Prostate gland (tissue), 2 donors: ENCODE results near the gene CAPN8. TPM values are rescaled to one million over a fixed set of nuclear protein-coding genes. Genes with fewer than 3 reads are reported as not detected.

Source experiments
- DNase-seq: peaks from one replicate; pipeline ENCODE4 v3.0.0-alpha.2; 2019; ENCODE audit warnings: low spot score
- H3K27ac ChIP-seq, 2 donors: fragments of 200-600 bp; sonication (generic); 2 replicates each; pipeline ENCODE4 v1.5.1; 2017 to 2019
- H3K27me3 ChIP-seq: fragments of 200-600 bp; sonication (generic); replicated peaks from 2 replicates; pipeline ENCODE4 v1.5.1; 2019; ENCODE audit not compliant: insufficient read depth
- H3K36me3 ChIP-seq, 2 donors: fragments of 200-600 bp; sonication (generic); 1 replicate in 1 of 2; 2 replicates in 1 of 2; pipeline versions ENCODE4 v1.5.1 to v1.8.1; 2017 to 2019
- H3K4me1 ChIP-seq: fragments of 200-600 bp; sonication (generic); replicated peaks from 2 replicates; pipeline ENCODE4 v1.5.1; 2019
- H3K4me3 ChIP-seq, 2 donors: fragments of 200-600 bp; sonication (generic); 2 replicates each; pipeline ENCODE4 v1.5.1; 2017 to 2019
- H3K9me3 ChIP-seq: fragments of 200-600 bp; sonication (generic); 2 replicates; pipeline ENCODE4 v1.5.1; 2017
- POLR2A ChIP-seq: fragments of 450-650 bp; IDR thresholded peaks from one replicate; pipeline ENCODE4 v1.6.1; 2016; ENCODE audit warnings: antibody characterized with exemption, mild to moderate bottlenecking
- POLR2AphosphoS5 ChIP-seq: sonication (generic); formaldehyde crosslinking; IDR thresholded peaks from one replicate; pipeline ENCODE4 v1.6.1; 2017; ENCODE audit warnings: antibody characterized with exemption
- WGBS: methylation state at CpG from one replicate; pipeline ENCODE4 v1.1.5; 2018; 5-methylcytosine and 5-hydroxymethylcytosine counted together
- intact Hi-C: fragments of 100-400 bp; cut with DNase I; formaldehyde crosslinking; loops from one replicate; pipeline ENCODE4 v1.14.2; 2022
- total RNA-seq, 2 donors: library from RNA; depleted of rRNA; stranded (reverse); fragments of >200 nt; gene quantifications; one replicate each; pipeline ENCODE4 v1.1.0, GENCODE V29; 2016
- TF ChIP-seq, protein P1 (sequence below), 4 experiments: fragments of 200-600 bp in 2 of 4; fragments of 450-650 bp in 2 of 4; sonication (generic) in 2 of 4; IDR thresholded peaks; 1 replicate in 3 of 4; 2 replicates in 1 of 4; pipeline ENCODE4 v1.5.1; 2016 to 2019; ENCODE audit warnings: antibody characterized with exemption in 4 of 4, mild to moderate bottlenecking in 2 of 4, moderate library complexity in 2 of 4

The CAPN8 gene
- total RNA-seq, 2 donors from 2014 or later, result 3.0 to 5.6 TPM

DNA sequence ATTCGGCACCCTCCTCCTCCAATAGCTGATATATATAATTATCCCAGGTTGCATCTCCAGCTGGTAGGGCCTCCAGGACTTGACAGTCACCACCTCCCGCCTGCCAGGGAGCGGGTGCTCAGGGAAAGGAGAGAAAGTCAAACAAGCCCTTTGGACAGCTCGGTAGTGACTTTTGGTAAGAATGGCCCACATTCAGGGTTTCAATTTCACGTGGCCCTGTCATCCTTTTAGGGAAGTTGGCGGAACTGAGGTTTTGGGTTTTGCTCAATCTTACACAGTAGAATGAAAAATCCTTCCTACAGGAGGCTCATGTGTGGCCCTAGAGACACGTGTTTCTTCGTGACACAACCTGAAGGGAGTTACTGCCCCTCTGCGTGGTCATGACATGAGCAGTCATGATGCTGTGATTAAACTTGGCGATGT, 44.2 kb downstream of the CAPN8 start:
- H3K36me3 ChIP-seq, result no peaks in the 10 kb centered on the region
- H3K4me3 ChIP-seq, result no peak overlapping the region
- H3K9me3 ChIP-seq, result no peaks in the 10 kb centered on the region
- TF ChIP-seq, protein P1, sequence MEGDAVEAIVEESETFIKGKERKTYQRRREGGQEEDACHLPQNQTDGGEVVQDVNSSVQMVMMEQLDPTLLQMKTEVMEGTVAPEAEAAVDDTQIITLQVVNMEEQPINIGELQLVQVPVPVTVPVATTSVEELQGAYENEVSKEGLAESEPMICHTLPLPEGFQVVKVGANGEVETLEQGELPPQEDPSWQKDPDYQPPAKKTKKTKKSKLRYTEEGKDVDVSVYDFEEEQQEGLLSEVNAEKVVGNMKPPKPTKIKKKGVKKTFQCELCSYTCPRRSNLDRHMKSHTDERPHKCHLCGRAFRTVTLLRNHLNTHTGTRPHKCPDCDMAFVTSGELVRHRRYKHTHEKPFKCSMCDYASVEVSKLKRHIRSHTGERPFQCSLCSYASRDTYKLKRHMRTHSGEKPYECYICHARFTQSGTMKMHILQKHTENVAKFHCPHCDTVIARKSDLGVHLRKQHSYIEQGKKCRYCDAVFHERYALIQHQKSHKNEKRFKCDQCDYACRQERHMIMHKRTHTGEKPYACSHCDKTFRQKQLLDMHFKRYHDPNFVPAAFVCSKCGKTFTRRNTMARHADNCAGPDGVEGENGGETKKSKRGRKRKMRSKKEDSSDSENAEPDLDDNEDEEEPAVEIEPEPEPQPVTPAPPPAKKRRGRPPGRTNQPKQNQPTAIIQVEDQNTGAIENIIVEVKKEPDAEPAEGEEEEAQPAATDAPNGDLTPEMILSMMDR (IDR thresholded peaks at IDR 0.05), result no peak
- no peak for TF ChIP-seq POLR2A
- TF ChIP-seq POLR2AphosphoS5, result no peak
- intact Hi-C loops, result no loop called here
- H3K27me3 ChIP-seq, result no peaks in the 10 kb centered on the region
- H3K4me1 ChIP-seq, result no peaks in the 10 kb centered on the region
- DNase-seq, result no peak
- H3K27ac ChIP-seq, result no peak overlapping the region
- 91% methylated on average over 10 of the region's 10 CpGs for WGBS

DNA sequence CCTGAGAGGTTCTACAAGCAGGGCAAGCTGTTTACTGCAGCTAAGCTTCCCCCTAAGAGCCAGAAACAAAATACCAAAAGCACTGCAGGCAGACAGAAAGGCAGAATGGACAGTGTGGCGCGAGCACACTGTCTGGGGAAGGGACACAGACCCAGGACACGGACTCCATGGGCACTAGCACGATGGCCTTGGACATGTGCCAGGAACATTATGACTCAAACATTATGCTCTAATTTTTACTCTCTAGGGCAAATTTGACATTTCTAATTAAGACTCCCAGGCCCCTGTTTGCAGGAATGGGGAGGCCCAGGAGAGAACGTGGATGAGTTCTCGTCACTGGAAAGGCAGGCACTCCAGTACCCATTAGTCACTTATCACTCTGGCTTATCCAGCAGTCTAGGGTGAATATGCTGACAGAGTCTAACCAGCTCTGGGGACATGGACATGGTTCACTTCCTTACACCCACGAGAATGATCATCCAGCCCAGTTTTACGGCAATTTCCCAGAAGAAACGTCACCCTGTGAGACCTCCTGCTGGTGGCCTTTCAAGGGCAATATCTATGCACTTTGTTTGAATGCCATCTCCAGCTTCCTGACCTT, 45.1 kb downstream of the CAPN8 start:
- Histone ChIP-seq H3K9me3 (no peaks in the 10 kb centered on the region), H3K27me3 (no peaks in the 10 kb centered on the region), H3K36me3 (no peaks in the 10 kb centered on the region), H3K4me3 (no peak overlapping the region), H3K27ac (no peak overlapping the region), H3K4me1 (no peaks in the 10 kb centered on the region)
- intact Hi-C loops, result no loop called here
- no peak for DNase-seq
- no peak for TF ChIP-seq POLR2AphosphoS5
- no peak for TF ChIP-seq POLR2A
- TF ChIP-seq, protein P1 (IDR thresholded peaks at IDR 0.05), result no peak
- 72% methylated on average over 9 of the region's 9 CpGs for WGBS

DNA sequence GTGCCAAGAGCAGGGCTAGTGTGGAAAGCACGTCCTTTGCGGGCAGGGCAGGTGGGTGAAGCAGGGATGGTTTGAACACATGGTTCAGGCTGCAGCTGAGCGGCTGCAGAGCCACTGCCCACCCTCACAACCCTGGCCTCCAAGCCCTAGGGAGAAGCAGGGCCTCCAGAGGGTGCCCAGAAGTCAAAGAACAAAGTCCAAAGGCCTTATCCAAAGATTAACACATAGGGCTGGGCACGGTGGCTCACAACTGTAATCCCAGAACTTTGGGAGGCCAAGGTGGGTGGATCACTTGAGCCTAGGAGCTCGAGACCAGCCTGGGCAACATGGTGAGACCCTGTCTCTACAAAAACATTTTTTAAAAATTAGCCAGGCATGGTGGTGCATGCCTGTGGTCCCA, 46.8 kb downstream of the CAPN8 start:
- no peaks in the 10 kb centered on the region for H3K27me3 ChIP-seq
- intact Hi-C loops, result no loop called here
- no peaks in the 10 kb centered on the region for H3K4me1 ChIP-seq
- no peak for DNase-seq
- no peaks in the 10 kb centered on the region for H3K36me3 ChIP-seq
- WGBS, result 92% methylated on average over 5 of the region's 5 CpGs
- H3K4me3 ChIP-seq, result no peak overlapping the region
- H3K9me3 ChIP-seq, result no peaks in the 10 kb centered on the region
- H3K27ac ChIP-seq, result no peak overlapping the region
- no peak for TF ChIP-seq POLR2AphosphoS5
- TF ChIP-seq, protein P1 (IDR thresholded peaks at IDR 0.05), result no peak
- TF ChIP-seq POLR2A, result no peak

DNA sequence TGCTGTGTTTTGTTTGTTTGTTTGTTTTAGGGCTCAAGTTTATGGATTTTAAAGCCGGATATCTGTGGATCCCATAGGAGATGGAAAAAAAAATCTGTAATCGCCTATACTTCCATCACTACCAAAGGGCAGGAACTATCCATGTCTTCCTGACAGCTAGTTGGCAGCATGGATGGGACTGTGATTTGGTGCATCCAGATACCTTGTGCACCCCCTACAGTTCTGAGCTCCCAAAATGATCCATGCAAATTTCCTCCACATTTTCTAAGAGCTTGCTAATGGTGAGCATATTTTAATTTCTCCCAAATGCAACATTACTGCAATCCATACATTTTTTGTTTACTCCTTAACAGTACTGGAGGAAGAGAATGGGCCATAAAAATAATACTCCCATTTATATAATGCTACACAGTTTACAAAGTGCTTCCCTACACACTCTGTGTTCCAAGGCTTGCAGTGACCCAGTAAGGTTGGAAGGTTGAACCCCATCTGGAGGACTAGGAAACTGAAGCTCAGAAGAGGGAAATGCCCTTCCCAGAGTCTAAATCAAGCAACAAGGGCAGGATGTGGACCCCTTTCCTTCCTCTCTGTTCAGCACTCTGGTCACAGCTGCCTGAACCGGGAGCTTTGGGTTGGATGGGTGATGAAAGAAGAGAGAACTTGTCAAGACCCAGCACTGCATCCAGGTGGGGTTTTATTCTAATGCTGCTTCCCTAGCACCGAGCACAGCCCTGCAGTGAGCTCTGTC, 48.0 kb downstream of the CAPN8 start:
- no peaks in the 10 kb centered on the region for H3K36me3 ChIP-seq
- DNase-seq, result no peak
- no peak overlapping the region for H3K4me3 ChIP-seq
- 80% methylated on average over 4 of the region's 4 CpGs for WGBS
- no peaks in the 10 kb centered on the region for H3K4me1 ChIP-seq
- no peak overlapping the region for H3K27ac ChIP-seq
- no peak for TF ChIP-seq POLR2A
- TF ChIP-seq, protein P1 (IDR thresholded peaks at IDR 0.05), result no peak
- no peak for TF ChIP-seq POLR2AphosphoS5
- no peaks in the 10 kb centered on the region for H3K27me3 ChIP-seq
- H3K9me3 ChIP-seq, result no peaks in the 10 kb centered on the region
- intact Hi-C loops, result no loop called here

DNA sequence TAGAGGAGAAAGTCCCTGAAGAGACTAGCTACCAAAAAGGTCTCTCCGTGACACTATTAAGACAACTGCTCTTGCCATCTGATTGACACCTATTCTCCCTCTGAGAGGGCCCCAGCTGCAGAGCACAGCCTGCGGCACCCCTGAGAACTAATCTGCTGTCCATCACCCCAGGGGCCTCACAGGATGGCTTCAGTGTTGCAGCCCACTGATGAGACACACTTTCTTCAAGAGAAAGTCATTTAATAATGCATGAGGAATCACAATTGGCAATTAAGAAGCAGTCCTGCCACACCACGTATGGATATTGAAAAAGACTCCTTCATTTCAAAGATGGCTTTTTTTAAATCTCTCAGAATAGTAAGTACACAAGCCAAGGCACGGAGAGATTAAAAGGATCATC, 48.9 kb downstream of the CAPN8 start:
- TF ChIP-seq, protein P1 (IDR thresholded peaks at IDR 0.05), result no peak
- TF ChIP-seq POLR2AphosphoS5 (no peak), POLR2A (no peak)
- Histone ChIP-seq H3K9me3 (no peaks in the 10 kb centered on the region), H3K27me3 (no peaks in the 10 kb centered on the region), H3K4me1 (no peaks in the 10 kb centered on the region), H3K4me3 (no peak overlapping the region), H3K36me3 (no peaks in the 10 kb centered on the region), H3K27ac (no peak overlapping the region)
- WGBS, result 89% methylated on average over 4 of the region's 4 CpGs
- intact Hi-C loops, result no loop called here
- no peak for DNase-seq
